Measurements from ENCODE around the gene PIGU. TPM values are rescaled to one million over a fixed set of nuclear protein-coding genes. Genes with fewer than 3 reads are reported as not detected.
A peak's percentile ranks its signal among the peaks of the same experiment; 100 is the strongest.

The PIGU gene
- total and polyA plus RNA-seq, 2 of the 13 experiments (the other 11 are each of a cell fraction or from before 2014, with no cell fraction given), result 45.5 to 231 TPM

GRCh38 chr20:34712525-34713192 is 35.8 kb upstream of the PIGU start (continued):
- no peak for TF ChIP-seq SNAPC4 (CRISPR knock-in tag; IDR thresholded peaks at IDR 0.05)
- TF ChIP-seq FOXK2 (IDR thresholded peaks at IDR 0.05), result 0 out of 2 replicates have a peak, but pooled peaks have one; percentile 38
- no peak; the same call in 1 of the 2 replicates for TF ChIP-seq ZBTB21 (CRISPR knock-in tag; IDR thresholded peaks at IDR 0.05)
- TF ChIP-seq CREB3 (CRISPR knock-in tag; IDR thresholded peaks at IDR 0.05), result no peak
- TF ChIP-seq ZKSCAN8 (CRISPR knock-in tag; IDR thresholded peaks at IDR 0.05; ENCODE audit: borderline replicate concordance), result peak; percentile 84; the same call in 1 of the 2 replicates
- no peak for TF ChIP-seq ZNF367 (CRISPR knock-in tag; IDR thresholded peaks at IDR 0.05; ENCODE audit: borderline replicate concordance)
- TF ChIP-seq ZNF33B (CRISPR knock-in tag; IDR thresholded peaks at IDR 0.05), result no peak
- peak; percentile 90 for TF ChIP-seq GATAD2A (CRISPR knock-in tag; IDR thresholded peaks at IDR 0.05)
- no peak; the same call in 1 of the 2 replicates for TF ChIP-seq ZNF644 (CRISPR knock-in tag; IDR thresholded peaks at IDR 0.05; ENCODE audit: low read depth)
- 0 out of 2 replicates have a peak, but pooled peaks have one; percentile 7 for TF ChIP-seq HOXA3 (CRISPR knock-in tag; IDR thresholded peaks at IDR 0.05)
- TF ChIP-seq SALL1 (CRISPR knock-in tag; IDR thresholded peaks at IDR 0.05), result peak; percentile 29; the same call in 1 of the 2 replicates
- TF ChIP-seq ZNF263 (CRISPR knock-in tag; IDR thresholded peaks at IDR 0.05), result no peak
- no peak for TF ChIP-seq PRDM10 (CRISPR knock-in tag; IDR thresholded peaks at IDR 0.05; ENCODE audit: low read depth)
- TF ChIP-seq ZNF333 (CRISPR knock-in tag; IDR thresholded peaks at IDR 0.05; ENCODE audit: borderline replicate concordance), result no peak
- TF ChIP-seq ZNF274 (CRISPR knock-in tag; IDR thresholded peaks at IDR 0.05), result no peak
- TF ChIP-seq ZNF709 (CRISPR knock-in tag; IDR thresholded peaks at IDR 0.05), result no peak
- TF ChIP-seq MEIS1 (CRISPR knock-in tag; IDR thresholded peaks at IDR 0.05; ENCODE audit: borderline replicate concordance), result peak; percentile 79; the same call in 1 of the 2 replicates
- TF ChIP-seq HOXA9 (CRISPR knock-in tag; IDR thresholded peaks at IDR 0.05; ENCODE audit: borderline replicate concordance), result no peak
- 0 out of 2 replicates have a peak, but pooled peaks have one; percentile 61 for TF ChIP-seq TRAFD1 (CRISPR knock-in tag; IDR thresholded peaks at IDR 0.05; ENCODE audit: borderline replicate concordance)
